ENCODE measurements around the gene LGALS1.
"Not testable (repeated sequence)": the region's sequence is repeated elsewhere in the genome, so short reads cannot be mapped to it uniquely, and the experiment has no call there.

The LGALS1 gene

GRCh38 chr22:37684803-37685615 is 9.6 kb downstream of the LGALS1 start:
- Histone ChIP-seq H3K4me3 (ENCODE audit: low read depth in 1 of 2, low read length in 2 of 2) (no peak overlapping the region), H3K36me3 (ENCODE audit: control insufficient read depth in 1 of 2, insufficient read depth in 2 of 2, low read length in 2 of 2) (peaks cover 7 to 17% of the 10 kb centered on the region in 2 donors), H3K27ac (ENCODE audit: low read depth, low read length) (peak overlapping the region; percentile 33), H3K4me1 (ENCODE audit: control insufficient read depth in 1 of 2, insufficient read depth in 2 of 2, low read length in 2 of 2) (peaks cover 40 to 49% of the 10 kb centered on the region in 2 donors), H3K27me3 (ENCODE audit: control insufficient read depth in 1 of 2, insufficient read depth in 2 of 2, low read length in 2 of 2) (no peaks in the 10 kb centered on the region), H3K9me3 (ENCODE audit: control insufficient read depth in 1 of 2, low read length in 2 of 2) (no peaks in the 10 kb centered on the region), H3K9ac (ENCODE audit: low read depth in 1 of 2, low read length in 2 of 2) (peak overlapping the region; percentile 16 to 43)

DNA sequence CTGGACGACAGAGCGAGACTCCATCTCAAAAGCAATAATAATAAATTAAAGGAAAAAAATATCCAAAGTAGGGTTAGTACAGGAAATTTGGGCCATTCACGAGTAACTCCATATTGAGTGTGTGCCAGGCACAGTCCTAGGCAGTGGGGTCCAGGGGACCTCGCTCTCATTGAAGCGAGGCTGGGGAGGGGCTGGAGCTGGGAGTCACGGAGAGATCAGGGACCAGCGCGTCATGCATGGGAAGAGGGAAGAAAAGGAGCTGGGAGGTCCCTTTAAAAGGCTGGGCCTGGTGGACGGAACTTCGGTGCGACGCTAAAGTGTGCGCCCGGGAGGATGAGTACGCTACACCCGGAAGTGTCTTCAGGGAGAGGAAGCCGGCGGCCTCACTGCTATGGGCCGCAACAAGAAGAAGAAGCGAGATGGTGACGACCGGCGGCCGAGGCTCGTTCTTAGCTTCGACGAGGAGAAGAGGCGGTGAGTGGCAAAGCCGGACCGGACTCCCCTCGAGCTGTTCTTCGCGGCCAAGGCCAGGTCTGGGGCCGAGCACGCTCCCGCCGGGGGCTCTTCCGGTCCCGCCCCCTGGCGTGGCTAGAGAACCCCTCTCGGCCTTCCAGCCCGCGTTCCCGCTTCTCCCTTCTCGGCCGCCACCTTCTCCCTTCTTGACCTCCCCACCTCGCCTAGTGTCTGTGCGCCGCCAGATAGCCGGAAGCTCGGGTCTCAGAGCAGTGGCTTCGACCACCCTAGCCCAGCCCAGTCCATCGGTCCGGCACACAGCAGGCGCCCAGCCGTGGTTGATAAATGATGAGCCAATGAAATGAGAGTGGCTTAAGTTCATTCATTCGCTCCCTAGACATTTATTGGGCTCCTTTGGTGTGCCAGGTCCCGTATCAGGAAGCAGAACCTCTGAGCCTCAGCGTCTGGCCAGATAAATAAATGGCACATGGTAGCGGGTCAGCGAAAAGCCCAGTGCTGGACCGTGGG is 10.9 kb downstream of the LGALS1 start, which contains the start of gene NOL12:
Gene NOL12, plus strand, starts transcription at position 342 of the 981 bp plus-strand sequence. Its CDS starts 50 bp downstream, at position 392.
- Histone ChIP-seq H3K9ac (ENCODE audit: low read depth in 1 of 2, low read length in 2 of 2) (peak within 1 kb of the TSS; percentile 92 to 98), H3K27ac (ENCODE audit: low read depth, low read length) (peak within 1 kb of the TSS; percentile 37), H3K27me3 (ENCODE audit: control insufficient read depth in 1 of 2, insufficient read depth in 2 of 2, low read length in 2 of 2) (no peaks in the 10 kb centered on the region), H3K36me3 (ENCODE audit: control insufficient read depth in 1 of 2, insufficient read depth in 2 of 2, low read length in 2 of 2) (peaks cover 15 to 28% of the 10 kb centered on the region in 2 donors), H3K9me3 (ENCODE audit: control insufficient read depth in 1 of 2, low read length in 2 of 2) (no peaks in the 10 kb centered on the region), H3K4me1 (ENCODE audit: control insufficient read depth in 1 of 2, insufficient read depth in 2 of 2, low read length in 2 of 2) (peaks cover 34 to 39% of the 10 kb centered on the region in 2 donors), H3K4me3 (ENCODE audit: low read depth in 1 of 2, low read length in 2 of 2) (peak within 1 kb of the TSS; percentile 96 to 98)

GRCh38 chr22:37690407-37690806 is 15.0 kb downstream of the LGALS1 start:
- no peak overlapping the region for H3K27ac ChIP-seq (ENCODE audit: low read depth, low read length)
- H3K9ac ChIP-seq (ENCODE audit: low read depth in 1 of 2, low read length in 2 of 2) = no peak overlapping the region
- H3K36me3 ChIP-seq (ENCODE audit: control insufficient read depth in 1 of 2, insufficient read depth in 2 of 2, low read length in 2 of 2) = peaks cover 33 to 59% of the 10 kb centered on the region in 2 donors
- no peaks in the 10 kb centered on the region for H3K27me3 ChIP-seq (ENCODE audit: control insufficient read depth in 1 of 2, insufficient read depth in 2 of 2, low read length in 2 of 2)
- no peaks in the 10 kb centered on the region for H3K9me3 ChIP-seq (ENCODE audit: control insufficient read depth in 1 of 2, low read length in 2 of 2)
- H3K4me1 ChIP-seq (ENCODE audit: control insufficient read depth in 1 of 2, insufficient read depth in 2 of 2, low read length in 2 of 2) = peaks cover 25 to 28% of the 10 kb centered on the region in 2 donors
- no peak overlapping the region for H3K4me3 ChIP-seq (ENCODE audit: low read depth in 1 of 2, low read length in 2 of 2)

GRCh38 chr22:37690901-37691504 is 15.6 kb downstream of the LGALS1 start:
- Histone ChIP-seq H3K36me3 (ENCODE audit: control insufficient read depth in 1 of 2, insufficient read depth in 2 of 2, low read length in 2 of 2) (peaks cover 33 to 65% of the 10 kb centered on the region in 2 donors), H3K4me1 (ENCODE audit: control insufficient read depth in 1 of 2, insufficient read depth in 2 of 2, low read length in 2 of 2) (peaks cover 23 to 24% of the 10 kb centered on the region in 2 donors), H3K27ac (ENCODE audit: low read depth, low read length) (no peak overlapping the region), H3K9me3 (ENCODE audit: control insufficient read depth in 1 of 2, low read length in 2 of 2) (no peaks in the 10 kb centered on the region), H3K9ac (ENCODE audit: low read depth in 1 of 2, low read length in 2 of 2) (no peak overlapping the region), H3K27me3 (ENCODE audit: control insufficient read depth in 1 of 2, insufficient read depth in 2 of 2, low read length in 2 of 2) (no peaks in the 10 kb centered on the region), H3K4me3 (ENCODE audit: low read depth in 1 of 2, low read length in 2 of 2) (no peak overlapping the region)

DNA sequence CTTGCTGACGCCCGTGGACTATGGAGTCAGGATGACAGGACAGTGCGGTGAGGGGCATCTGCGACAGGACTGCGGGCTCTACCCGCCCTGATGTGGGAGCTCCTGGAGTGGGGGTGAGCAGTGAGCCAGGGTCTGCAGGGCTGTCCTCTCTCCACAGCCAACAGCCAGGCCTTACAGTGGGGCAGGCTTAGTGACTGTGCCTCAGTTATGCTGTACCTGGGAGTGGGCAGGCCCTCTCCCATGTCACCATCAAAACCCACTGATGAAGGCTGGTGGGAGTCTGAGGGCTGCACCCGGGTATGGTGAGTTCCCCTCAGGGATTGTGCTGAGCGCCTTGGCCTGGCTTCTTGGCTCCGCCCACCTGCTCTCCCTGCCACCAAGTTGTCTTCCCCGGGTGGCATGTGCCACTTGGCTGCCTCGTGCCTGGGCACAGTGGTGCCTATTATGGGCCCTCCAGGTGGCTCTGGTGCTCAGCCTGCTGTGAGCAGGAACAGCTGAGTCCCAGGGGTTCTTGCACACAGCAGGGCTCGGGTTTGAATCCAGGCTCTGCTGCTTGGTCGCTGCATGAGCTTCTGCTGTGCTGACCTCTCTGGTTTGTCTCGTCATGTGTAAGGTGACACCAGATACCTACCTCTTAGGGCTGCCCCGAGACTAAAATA is 17.3 kb downstream of the LGALS1 start:
- Histone ChIP-seq H3K9ac (ENCODE audit: low read depth in 1 of 2, low read length in 2 of 2) (no peak overlapping the region), H3K4me1 (ENCODE audit: control insufficient read depth in 1 of 2, insufficient read depth in 2 of 2, low read length in 2 of 2) (peaks cover 17 to 20% of the 10 kb centered on the region in 2 donors), H3K36me3 (ENCODE audit: control insufficient read depth in 1 of 2, insufficient read depth in 2 of 2, low read length in 2 of 2) (peaks cover 33 to 65% of the 10 kb centered on the region in 2 donors), H3K4me3 (ENCODE audit: low read depth in 1 of 2, low read length in 2 of 2) (no peak overlapping the region), H3K27me3 (ENCODE audit: control insufficient read depth in 1 of 2, insufficient read depth in 2 of 2, low read length in 2 of 2) (no peaks in the 10 kb centered on the region), H3K27ac (ENCODE audit: low read depth, low read length) (no peak overlapping the region), H3K9me3 (ENCODE audit: control insufficient read depth in 1 of 2, low read length in 2 of 2) (no peaks in the 10 kb centered on the region)

DNA sequence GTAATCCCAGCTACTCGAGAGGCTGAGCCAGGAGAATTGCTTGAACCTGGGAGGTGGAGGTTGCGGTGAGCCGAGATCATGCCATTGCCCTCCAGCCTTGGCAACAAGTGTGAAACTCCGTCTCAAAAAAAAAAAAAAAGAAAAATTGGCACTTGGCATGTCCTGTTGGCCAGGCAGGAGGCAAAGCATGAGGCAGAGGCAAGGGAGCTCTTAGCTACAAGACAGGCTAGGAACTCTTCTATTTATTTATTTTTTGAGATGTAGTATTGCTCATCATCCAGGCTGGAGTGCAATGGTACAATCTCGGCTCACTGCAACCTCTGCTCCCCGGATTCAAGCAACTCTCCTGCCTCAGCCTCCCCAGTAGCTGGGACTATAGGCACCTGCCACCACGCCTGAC is 18.7 kb downstream of the LGALS1 start:
- H3K9me3 ChIP-seq (ENCODE audit: control insufficient read depth in 1 of 2, low read length in 2 of 2); H3K9ac ChIP-seq (ENCODE audit: low read depth in 1 of 2, low read length in 2 of 2); H3K4me3 ChIP-seq (ENCODE audit: low read depth in 1 of 2, low read length in 2 of 2); H3K27ac ChIP-seq (ENCODE audit: low read depth, low read length); H3K27me3 ChIP-seq (ENCODE audit: control insufficient read depth in 1 of 2, insufficient read depth in 2 of 2, low read length in 2 of 2): not testable (repeated sequence)
- Histone ChIP-seq H3K36me3 (ENCODE audit: control insufficient read depth in 1 of 2, insufficient read depth in 2 of 2, low read length in 2 of 2) (peaks cover 26 to 54% of the 10 kb centered on the region in 2 donors), H3K4me1 (ENCODE audit: control insufficient read depth in 1 of 2, insufficient read depth in 2 of 2, low read length in 2 of 2) (peaks cover 7 to 11% of the 10 kb centered on the region in 2 donors)

GRCh38 chr22:37696260-37696656 is 20.8 kb downstream of the LGALS1 start:
- peaks cover 18 to 37% of the 10 kb centered on the region in 2 donors for H3K36me3 ChIP-seq (ENCODE audit: control insufficient read depth in 1 of 2, insufficient read depth in 2 of 2, low read length in 2 of 2)
- H3K27me3 ChIP-seq (ENCODE audit: control insufficient read depth in 1 of 2, insufficient read depth in 2 of 2, low read length in 2 of 2); H3K4me1 ChIP-seq (ENCODE audit: control insufficient read depth in 1 of 2, insufficient read depth in 2 of 2, low read length in 2 of 2); H3K4me3 ChIP-seq (ENCODE audit: low read depth in 1 of 2, low read length in 2 of 2); H3K27ac ChIP-seq (ENCODE audit: low read depth, low read length); H3K9ac ChIP-seq (ENCODE audit: low read depth in 1 of 2, low read length in 2 of 2); H3K9me3 ChIP-seq (ENCODE audit: control insufficient read depth in 1 of 2, low read length in 2 of 2): not testable (repeated sequence)

- no peak within 1 kb of the TSS for H3K9ac ChIP-seq (ENCODE audit: low read depth in 1 of 2, low read length in 2 of 2)
- peaks cover 5 to 6% of the 10 kb centered on the region in 2 donors for H3K4me1 ChIP-seq (ENCODE audit: control insufficient read depth in 1 of 2, insufficient read depth in 2 of 2, low read length in 2 of 2)
- H3K36me3 ChIP-seq (ENCODE audit: control insufficient read depth in 1 of 2, insufficient read depth in 2 of 2, low read length in 2 of 2) = peaks cover 12 to 31% of the 10 kb centered on the region in 2 donors
- H3K27ac ChIP-seq (ENCODE audit: low read depth, low read length) = no peak within 1 kb of the TSS
- H3K27me3 ChIP-seq (ENCODE audit: control insufficient read depth in 1 of 2, insufficient read depth in 2 of 2, low read length in 2 of 2) = no peaks in the 10 kb centered on the region
- no peaks in the 10 kb centered on the region for H3K9me3 ChIP-seq (ENCODE audit: control insufficient read depth in 1 of 2, low read length in 2 of 2)
- no peak within 1 kb of the TSS for H3K4me3 ChIP-seq (ENCODE audit: low read depth in 1 of 2, low read length in 2 of 2)
Measured at GRCh38 chr22:37696657-37697537, 21.5 kb downstream of the LGALS1 start, which contains the start of gene TRIOBP. TRIOBP (plus strand) TSS chr22:37697048; CDS start chr22:37701366, 4,318 bp downstream.

GRCh38 chr22:37697538-37697835 is 22.1 kb downstream of the LGALS1 start:
- Histone ChIP-seq H3K36me3 (ENCODE audit: control insufficient read depth in 1 of 2, insufficient read depth in 2 of 2, low read length in 2 of 2) (peaks cover 8 to 25% of the 10 kb centered on the region in 2 donors), H3K4me1 (ENCODE audit: control insufficient read depth in 1 of 2, insufficient read depth in 2 of 2, low read length in 2 of 2) (peaks cover 5 to 6% of the 10 kb centered on the region in 2 donors), H3K9ac (ENCODE audit: low read depth in 1 of 2, low read length in 2 of 2) (no peak overlapping the region), H3K27me3 (ENCODE audit: control insufficient read depth in 1 of 2, insufficient read depth in 2 of 2, low read length in 2 of 2) (no peaks in the 10 kb centered on the region), H3K4me3 (ENCODE audit: low read depth in 1 of 2, low read length in 2 of 2) (no peak overlapping the region), H3K9me3 (ENCODE audit: control insufficient read depth in 1 of 2, low read length in 2 of 2) (no peaks in the 10 kb centered on the region), H3K27ac (ENCODE audit: low read depth, low read length) (no peak overlapping the region)

All from duodenal mucosa (tissue), 2 donors.